ENCODE measurements around the gene SMYD4.
"Not testable (repeated sequence)": the region's sequence is repeated elsewhere in the genome, so short reads cannot be mapped to it uniquely, and the experiment has no call there.

SMYD4 gene

GRCh38 chr17:1779571-1780131 lies 50.1 kb downstream of the SMYD4 start:
- DNase-seq: no peak

GRCh38 chr17:1776857-1777256 lies 52.8 kb downstream of the SMYD4 start:
- DNase-seq: no peak

GRCh38 chr17:1776328-1776727 lies 53.4 kb downstream of the SMYD4 start:
- no peak for DNase-seq

GRCh38 chr17:1774390-1775176 lies 55.1 kb downstream of the SMYD4 start:
- no peak for DNase-seq

- DNase-seq: no peak
Measured at GRCh38 chr17:1773696-1774181, 56.0 kb downstream of the SMYD4 start.

GRCh38 chr17:1773000-1773695 lies 56.6 kb downstream of the SMYD4 start:
- DNase-seq: not testable (repeated sequence)

- DNase-seq: no peak
Measured at GRCh38 chr17:1769822-1770477, 59.8 kb downstream of the SMYD4 start.

GRCh38 chr17:1767358-1767757 lies 62.3 kb downstream of the SMYD4 start:
- DNase-seq: no peak

GRCh38 chr17:1766382-1767135 lies 63.1 kb downstream of the SMYD4 start:
- DNase-seq: no peak

- no peak for DNase-seq
Measured at GRCh38 chr17:1765576-1765975, 64.1 kb downstream of the SMYD4 start.

GRCh38 chr17:1764705-1765104 lies 65.0 kb downstream of the SMYD4 start:
- not testable (repeated sequence) for DNase-seq

- peak; percentile 67 for DNase-seq
Measured at GRCh38 chr17:1764284-1764683, 65.4 kb downstream of the SMYD4 start.

- no peak for DNase-seq
Measured at GRCh38 chr17:1762901-1763898, 66.5 kb downstream of the SMYD4 start.

GRCh38 chr17:1762233-1762900 lies 67.3 kb downstream of the SMYD4 start:
- DNase-seq: no peak

GRCh38 chr17:1759529-1759928 lies 70.2 kb downstream of the SMYD4 start:
- DNase-seq: no peak

GRCh38 chr17:1758807-1759206 lies 70.9 kb downstream of the SMYD4 start:
- DNase-seq: no peak

GRCh38 chr17:1755827-1756262 lies 73.9 kb downstream of the SMYD4 start:
- no peak for DNase-seq

GRCh38 chr17:1755252-1755826 lies 74.4 kb downstream of the SMYD4 start:
- DNase-seq: no peak

- no peak for DNase-seq
Measured at GRCh38 chr17:1754430-1755112, 75.1 kb downstream of the SMYD4 start.

Measured in CD4-positive, alpha-beta T cell treated with Interleukin-17A for 1 hour (primary cell).